ENCODE measurements around the gene CAMKK2.
"Not testable (repeated sequence)": the region's sequence is repeated elsewhere in the genome, so short reads cannot be mapped to it uniquely, and the experiment has no call there.

The CAMKK2 gene

DNA sequence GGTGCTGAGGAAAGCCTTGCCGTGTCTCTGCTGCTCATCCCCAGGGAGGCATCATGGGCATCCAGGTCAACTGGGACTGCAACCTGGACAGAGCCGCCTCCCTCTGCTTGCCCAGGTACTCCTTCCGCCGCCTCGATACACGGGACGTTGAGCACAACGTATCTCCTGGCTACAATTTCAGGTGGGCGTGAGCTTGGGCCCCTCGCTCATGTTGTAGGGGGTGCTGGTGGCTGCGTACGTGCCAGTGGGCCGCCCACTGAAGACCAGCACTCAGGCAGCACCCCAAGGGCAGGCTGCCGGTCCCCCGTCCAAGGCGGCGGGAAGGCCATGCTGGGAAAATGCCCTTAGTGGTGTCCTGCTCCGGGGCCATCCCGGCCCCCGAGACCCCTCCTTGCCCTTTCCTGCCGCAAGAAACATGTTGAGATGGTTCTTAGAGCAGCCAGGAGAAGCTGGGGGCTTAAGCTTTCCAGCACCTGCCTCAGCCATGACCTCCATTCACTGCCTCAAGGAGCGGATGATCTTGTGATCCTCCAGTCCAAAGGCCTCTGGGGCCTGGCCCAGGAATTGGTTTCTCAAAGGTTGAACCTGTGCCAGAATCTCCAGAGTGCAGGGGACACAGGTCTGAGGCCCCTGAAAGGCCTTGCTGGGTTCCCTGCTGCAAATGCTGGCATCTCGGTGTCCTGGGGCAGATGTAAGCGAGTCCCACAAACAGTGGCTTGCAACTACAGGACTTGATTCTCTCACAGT lies 67.4 kb downstream of the CAMKK2 start:
- Histone ChIP-seq H3K27me3 (ENCODE audit: insufficient read depth, low read length) (no peaks in the 10 kb centered on the region), H3K4me3 (ENCODE audit: low read depth, low read length, poor library complexity, severe bottlenecking) (no peak overlapping the region), H3K4me1 (ENCODE audit: insufficient read depth, low read length, severe bottlenecking) (peaks cover 17% of the 10 kb centered on the region), H3K36me3 (ENCODE audit: insufficient read depth, low read length) (peaks cover 17% of the 10 kb centered on the region; the same call in 1 of the 2 replicates), H3K9me3 (ENCODE audit: low read length) (no peaks in the 10 kb centered on the region), H3K79me2 (ENCODE audit: insufficient read depth, low read length) (no peaks in the 10 kb centered on the region), H4K20me1 (ENCODE audit: insufficient read depth, low read length) (no peaks in the 10 kb centered on the region), H3F3A (ENCODE audit: insufficient read depth, low read length) (peaks cover 1% of the 10 kb centered on the region; the same call in 1 of the 2 replicates), H3K27ac (ENCODE audit: low read depth, low read length, poor library complexity, severe bottlenecking) (peak overlapping the region; percentile 27), H3K9me2 (ENCODE audit: low read depth, low read length) (no peaks in the 10 kb centered on the region), H3K9ac (ENCODE audit: low read length) (no peak overlapping the region), H2AFZ (ENCODE audit: low read length) (no peak overlapping the region), H3K4me2 (ENCODE audit: low read length) (no peak overlapping the region)
- TF ChIP-seq EZH2 (IDR thresholded peaks at IDR 0.05; ENCODE audit: borderline replicate concordance, low read length) = no peak
- TF ChIP-seq, protein P1, sequence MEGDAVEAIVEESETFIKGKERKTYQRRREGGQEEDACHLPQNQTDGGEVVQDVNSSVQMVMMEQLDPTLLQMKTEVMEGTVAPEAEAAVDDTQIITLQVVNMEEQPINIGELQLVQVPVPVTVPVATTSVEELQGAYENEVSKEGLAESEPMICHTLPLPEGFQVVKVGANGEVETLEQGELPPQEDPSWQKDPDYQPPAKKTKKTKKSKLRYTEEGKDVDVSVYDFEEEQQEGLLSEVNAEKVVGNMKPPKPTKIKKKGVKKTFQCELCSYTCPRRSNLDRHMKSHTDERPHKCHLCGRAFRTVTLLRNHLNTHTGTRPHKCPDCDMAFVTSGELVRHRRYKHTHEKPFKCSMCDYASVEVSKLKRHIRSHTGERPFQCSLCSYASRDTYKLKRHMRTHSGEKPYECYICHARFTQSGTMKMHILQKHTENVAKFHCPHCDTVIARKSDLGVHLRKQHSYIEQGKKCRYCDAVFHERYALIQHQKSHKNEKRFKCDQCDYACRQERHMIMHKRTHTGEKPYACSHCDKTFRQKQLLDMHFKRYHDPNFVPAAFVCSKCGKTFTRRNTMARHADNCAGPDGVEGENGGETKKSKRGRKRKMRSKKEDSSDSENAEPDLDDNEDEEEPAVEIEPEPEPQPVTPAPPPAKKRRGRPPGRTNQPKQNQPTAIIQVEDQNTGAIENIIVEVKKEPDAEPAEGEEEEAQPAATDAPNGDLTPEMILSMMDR (IDR thresholded peaks at IDR 0.05; ENCODE audit: low read length) = no peak

DNA sequence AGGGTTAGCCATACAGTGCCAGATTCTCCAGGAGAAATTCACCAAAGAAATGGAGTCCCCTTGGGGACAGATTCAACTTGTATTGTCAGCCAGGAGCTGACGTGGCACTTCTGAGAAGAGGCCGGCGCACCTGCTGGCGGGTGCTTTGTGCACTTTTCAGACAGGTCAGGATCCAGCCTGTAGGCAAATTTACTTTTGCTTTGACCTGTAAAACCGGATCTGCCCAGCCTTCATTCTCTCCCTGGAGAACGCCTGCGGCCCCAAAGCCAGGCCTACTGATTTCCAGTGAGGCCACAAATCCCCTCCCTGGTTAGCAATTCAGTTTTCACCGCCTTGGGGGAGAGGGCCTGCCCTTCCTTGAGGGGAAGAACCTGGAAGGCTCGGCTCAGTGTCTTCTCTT lies 69.2 kb downstream of the CAMKK2 start:
- Histone ChIP-seq H2AFZ (ENCODE audit: low read length) (no peak overlapping the region), H4K20me1 (ENCODE audit: insufficient read depth, low read length) (no peaks in the 10 kb centered on the region), H3K4me1 (ENCODE audit: insufficient read depth, low read length, severe bottlenecking) (peaks cover 33% of the 10 kb centered on the region), H3K4me2 (ENCODE audit: low read length) (peak overlapping the region; percentile 53), H3K27me3 (ENCODE audit: insufficient read depth, low read length) (no peaks in the 10 kb centered on the region), H3K9ac (ENCODE audit: low read length) (peak overlapping the region; percentile 30; the same call in 1 of the 2 replicates), H3K4me3 (ENCODE audit: low read depth, low read length, poor library complexity, severe bottlenecking) (peak overlapping the region; percentile 21), H3K79me2 (ENCODE audit: insufficient read depth, low read length) (no peaks in the 10 kb centered on the region), H3F3A (ENCODE audit: insufficient read depth, low read length) (peaks cover 4% of the 10 kb centered on the region; the same call in 1 of the 2 replicates), H3K9me2 (ENCODE audit: low read depth, low read length) (no peaks in the 10 kb centered on the region), H3K27ac (ENCODE audit: low read depth, low read length, poor library complexity, severe bottlenecking) (peak overlapping the region; percentile 89), H3K9me3 (ENCODE audit: low read length) (no peaks in the 10 kb centered on the region), H3K36me3 (ENCODE audit: insufficient read depth, low read length) (peaks cover 15% of the 10 kb centered on the region; the same call in 1 of the 2 replicates)
- TF ChIP-seq, protein P1 (IDR thresholded peaks at IDR 0.05; ENCODE audit: low read length) = no peak
- TF ChIP-seq EZH2 (IDR thresholded peaks at IDR 0.05; ENCODE audit: borderline replicate concordance, low read length) = no peak

DNA sequence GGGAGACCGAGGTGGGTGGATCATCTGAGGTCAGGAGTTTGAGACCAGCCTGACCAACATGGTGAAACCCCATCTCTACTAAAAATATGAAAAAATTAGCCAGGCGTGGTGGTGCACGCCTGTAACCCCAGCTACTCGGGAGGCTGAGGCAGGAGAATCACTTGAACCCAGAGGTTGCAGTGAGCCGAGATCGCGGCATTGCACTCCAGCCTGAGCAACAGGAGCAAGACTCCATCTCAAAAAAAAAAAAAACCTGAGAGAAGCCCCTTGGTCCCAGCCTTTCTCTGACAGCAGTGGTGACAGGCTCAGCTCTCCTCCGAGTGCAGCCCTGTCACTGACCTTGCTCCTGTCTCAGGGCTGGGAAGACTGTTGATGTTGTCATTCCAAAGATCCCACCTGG lies 69.6 kb downstream of the CAMKK2 start:
- not testable (repeated sequence) for H3F3A ChIP-seq (ENCODE audit: insufficient read depth, low read length); H3K27me3 ChIP-seq (ENCODE audit: insufficient read depth, low read length); H3K79me2 ChIP-seq (ENCODE audit: insufficient read depth, low read length); H4K20me1 ChIP-seq (ENCODE audit: insufficient read depth, low read length); H3K9me2 ChIP-seq (ENCODE audit: low read depth, low read length); H2AFZ ChIP-seq (ENCODE audit: low read length); H3K9me3 ChIP-seq (ENCODE audit: low read length)
- H3K36me3 ChIP-seq (ENCODE audit: insufficient read depth, low read length) = peaks cover 15% of the 10 kb centered on the region; the same call in 1 of the 2 replicates
- H3K27ac ChIP-seq (ENCODE audit: low read depth, low read length, poor library complexity, severe bottlenecking) = peak overlapping the region; percentile 89
- peak overlapping the region; percentile 21 for H3K4me3 ChIP-seq (ENCODE audit: low read depth, low read length, poor library complexity, severe bottlenecking)
- peaks cover 33% of the 10 kb centered on the region for H3K4me1 ChIP-seq (ENCODE audit: insufficient read depth, low read length, severe bottlenecking)
- H3K4me2 ChIP-seq (ENCODE audit: low read length) = peak overlapping the region; percentile 53
- peak overlapping the region; percentile 30; the same call in 1 of the 2 replicates for H3K9ac ChIP-seq (ENCODE audit: low read length)
